Inferior parietal cortex (tissue), 1 donor: ENCODE data around the gene PALLD.

ENCODE experiments used
- DNase-seq: peaks from one replicate; pipeline ENCODE4 v3.0.0-alpha.2; 2016; ENCODE audit errors: extremely low spot score

The PALLD gene

DNA sequence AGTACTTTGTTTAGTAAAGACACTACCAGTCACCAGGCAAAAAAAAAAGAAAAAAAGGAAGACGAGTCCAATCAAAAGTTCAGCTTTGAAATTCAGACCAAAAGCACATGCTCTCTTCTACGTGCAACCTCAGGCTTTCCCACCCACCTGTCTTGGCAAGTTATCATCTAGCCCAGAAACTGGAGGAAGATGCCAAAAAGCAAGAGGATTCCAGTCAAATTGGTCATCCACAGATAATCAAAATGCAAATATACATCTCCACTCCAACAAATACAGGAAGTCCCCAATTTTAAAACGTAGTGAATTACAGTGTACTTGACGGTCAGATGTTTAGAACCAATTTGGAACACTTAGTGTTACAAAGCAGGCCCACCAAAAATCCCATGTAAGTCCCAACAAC, 96.5 kb downstream of the PALLD start:
- DNase-seq: no peak

DNA sequence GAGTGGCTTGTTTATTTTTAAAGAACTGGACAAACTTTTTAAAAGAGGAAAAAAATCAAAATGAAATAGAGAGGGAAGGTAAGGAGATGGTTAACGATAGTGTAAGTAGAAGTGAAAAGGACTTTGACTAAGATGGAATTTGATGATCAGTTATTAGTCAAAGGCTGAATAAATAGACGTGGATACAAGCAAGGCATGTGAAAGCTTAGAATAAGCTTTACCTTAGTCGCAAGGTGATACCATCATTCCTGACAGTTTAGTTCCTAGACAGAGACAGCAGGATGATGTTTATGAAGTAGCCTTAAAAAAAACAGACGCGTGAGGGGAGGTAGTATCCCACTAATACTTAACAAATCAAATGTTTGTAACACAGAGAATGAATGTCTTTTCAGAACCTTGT, 97.3 kb downstream of the PALLD start:
- no peak for DNase-seq

DNA sequence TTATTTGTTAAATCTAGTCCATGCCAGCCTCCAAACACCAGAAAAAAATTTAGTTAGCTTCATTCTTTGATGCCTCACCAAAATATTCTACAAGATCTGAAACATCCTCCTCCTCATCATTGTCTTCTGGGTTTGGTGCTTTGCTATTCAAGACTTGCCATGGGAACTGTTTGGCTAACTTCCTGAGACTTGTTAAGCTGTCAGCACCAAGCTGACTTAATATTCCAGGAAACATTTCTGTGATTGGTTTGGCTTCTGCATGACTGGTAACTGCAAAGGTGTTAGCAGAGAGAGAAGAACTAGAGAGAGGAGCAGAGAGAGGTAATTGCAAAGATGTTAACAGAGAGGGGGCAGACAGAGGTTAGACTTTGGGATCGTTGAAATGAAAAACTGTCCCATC, 101.3 kb downstream of the PALLD start:
- no peak for DNase-seq

DNA sequence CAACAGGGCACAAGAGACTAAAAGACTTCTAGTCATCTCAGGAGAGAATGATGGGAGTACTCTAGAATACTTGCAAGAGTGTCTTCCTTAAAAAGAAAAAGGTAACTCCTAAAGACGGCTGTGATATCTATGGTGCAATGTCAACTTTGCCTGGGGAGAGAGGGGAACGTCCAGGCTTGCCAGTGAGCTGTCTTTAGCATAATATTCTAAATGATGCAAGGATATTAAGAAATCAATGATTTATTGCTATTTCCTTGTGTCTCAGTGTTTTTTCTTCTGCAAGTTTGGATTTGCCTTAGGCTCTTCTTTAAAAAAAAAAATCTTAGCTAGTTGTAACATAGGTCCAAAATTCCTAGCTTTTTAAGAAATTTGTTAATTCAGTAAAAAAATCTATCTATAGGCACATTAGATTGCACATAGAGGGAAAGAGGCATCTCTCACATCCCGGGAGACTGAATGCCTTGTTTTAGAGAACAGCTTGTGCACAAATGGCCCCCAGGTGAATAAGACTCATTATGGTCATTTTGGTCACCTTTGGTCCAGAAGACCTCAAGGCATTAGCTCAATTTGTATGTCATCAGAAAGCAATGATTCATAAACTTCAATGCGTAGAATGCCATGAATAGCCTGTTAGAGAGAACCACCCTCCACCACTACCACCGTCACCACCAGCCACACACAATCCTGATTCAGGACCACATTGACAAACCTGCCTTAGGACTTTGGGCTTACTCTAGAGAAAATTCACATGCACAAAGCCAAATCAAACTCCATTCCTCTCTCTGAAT, 104.1 kb downstream of the PALLD start:
- DNase-seq: no peak

DNA sequence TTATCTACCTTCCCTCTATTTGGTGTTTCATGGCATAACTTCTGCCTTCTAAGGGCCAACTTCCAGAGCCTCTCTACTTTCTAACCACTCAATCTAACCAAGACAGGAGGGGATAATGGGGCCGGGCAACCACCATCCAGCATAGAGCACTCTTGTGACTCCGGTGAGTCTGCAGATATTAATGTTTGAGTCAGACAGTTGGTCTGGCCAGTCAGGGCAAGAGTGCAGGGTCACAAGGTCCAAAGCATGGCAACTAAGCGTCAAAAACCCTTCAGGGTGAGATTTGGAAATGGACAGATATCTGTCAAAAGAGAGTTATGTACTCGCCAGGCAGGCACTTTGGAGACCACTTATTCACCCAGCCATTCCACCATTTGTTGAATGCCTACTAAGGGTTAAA, 105.0 kb downstream of the PALLD start:
- no peak for DNase-seq

DNA sequence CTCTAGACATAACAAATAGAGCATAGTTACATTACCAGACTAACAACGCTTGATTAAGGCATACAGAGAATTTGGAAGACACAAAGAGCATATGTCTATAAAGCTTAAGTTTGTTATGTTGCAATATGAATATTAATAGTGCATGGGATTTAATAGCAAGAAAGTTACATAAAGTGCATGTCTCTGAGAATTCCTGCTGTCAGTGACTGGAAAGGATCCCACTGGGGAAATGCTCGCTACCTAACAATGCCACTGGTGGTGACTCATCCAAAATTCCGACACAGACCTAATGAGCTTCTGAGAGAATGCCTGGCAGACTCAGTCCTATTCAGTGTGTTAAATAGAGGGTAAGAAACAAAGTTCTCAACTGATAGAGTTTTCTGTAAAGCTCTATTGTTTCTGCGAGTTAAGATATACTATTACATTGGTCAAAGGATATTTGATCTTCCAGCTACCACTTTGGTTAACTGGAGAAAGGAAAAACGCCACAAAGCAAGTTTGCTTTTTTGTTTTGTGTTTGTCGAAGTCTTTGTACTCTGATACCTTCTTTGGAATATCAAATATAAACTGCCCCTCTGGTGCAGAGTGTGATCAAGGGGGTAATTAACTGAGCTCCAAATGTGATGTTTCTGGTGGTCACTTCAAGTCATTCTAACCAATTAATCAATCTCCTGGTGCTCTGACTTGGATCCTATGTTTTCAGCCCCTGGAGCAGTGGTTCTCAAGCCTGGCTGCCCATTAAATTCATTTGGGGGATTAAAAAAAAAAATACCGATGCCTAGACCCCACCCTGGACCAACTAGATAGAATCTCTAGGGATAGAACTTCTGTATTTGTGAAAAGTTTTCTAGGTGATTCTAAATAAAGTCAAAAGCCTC, 107.9 kb downstream of the PALLD start:
- no peak for DNase-seq

DNA sequence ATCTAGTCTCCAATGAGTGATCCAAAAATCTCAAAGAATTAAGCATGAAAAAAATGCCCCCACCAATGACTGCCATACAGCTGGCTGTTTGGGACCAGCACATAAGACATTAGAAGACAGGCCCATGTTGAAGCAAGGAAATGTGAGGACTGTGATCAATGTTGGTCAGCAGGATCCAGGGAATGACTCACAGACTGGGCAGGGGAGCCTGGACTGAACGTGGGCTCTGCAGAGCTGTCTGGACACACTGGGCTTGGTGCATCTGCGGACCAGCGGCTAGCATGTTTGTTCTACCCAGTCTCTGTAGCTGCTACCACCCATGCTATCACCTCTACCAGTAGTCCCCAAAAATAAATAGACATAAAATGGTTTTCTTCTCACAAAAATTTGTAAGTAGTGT, 108.6 kb downstream of the PALLD start:
- DNase-seq: no peak

DNA sequence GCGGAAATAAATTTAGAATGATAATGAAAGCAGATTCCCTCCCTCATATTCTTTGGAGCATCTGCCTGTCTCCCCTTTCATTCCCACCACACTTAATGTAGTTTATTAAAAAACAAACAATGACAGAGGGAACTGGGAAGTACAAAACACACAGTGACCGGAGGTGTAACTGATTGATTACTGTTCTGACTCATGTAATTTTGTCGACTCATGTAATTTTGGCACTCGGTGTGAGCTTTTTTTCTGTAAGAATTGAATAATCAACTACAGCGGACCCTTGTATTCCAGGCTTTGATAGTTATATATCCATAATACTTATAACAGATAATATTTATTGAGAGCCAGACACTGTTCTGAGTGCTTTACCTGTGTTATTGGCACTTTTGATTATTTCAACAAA, 110.4 kb downstream of the PALLD start:
- DNase-seq: no peak

DNA sequence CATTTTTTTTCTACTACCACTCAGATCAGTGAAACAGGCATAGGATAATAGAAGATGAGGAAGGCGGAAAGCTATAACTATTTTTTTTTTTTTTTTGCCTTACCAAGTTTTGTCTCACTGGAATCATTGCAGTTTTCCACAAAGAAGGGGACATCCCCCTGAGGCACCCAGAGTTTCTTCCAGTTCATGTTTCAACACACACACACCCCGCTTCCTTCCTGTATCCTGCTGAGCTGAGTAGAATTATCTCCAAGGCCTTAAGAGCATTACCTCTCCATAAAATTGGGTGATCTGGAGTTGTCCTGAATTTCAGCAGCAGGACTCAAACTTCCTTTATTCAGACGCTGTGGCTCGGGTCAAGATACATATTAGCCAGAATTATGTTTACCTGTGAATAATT, 111.9 kb downstream of the PALLD start:
- no peak for DNase-seq

DNA sequence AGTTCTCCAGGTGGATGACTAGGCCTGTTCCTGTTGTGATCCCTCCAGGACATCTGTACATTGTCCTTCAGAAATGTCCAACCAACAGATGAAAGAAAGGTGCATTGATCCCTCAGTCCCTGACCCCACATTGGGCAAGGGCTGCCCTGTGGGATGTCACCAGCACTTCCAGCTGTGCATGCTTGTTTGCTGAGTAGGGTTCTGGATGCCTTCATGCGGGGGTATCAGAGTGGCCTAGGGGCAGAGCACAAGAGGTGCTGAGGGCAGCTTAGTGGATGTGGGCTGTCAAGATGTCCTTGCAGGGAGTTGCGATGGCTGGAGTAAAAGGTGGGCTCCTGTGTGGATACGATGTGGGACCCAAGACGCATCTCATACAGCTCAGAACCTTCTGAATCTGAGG, 112.5 kb downstream of the PALLD start:
- no peak for DNase-seq

DNA sequence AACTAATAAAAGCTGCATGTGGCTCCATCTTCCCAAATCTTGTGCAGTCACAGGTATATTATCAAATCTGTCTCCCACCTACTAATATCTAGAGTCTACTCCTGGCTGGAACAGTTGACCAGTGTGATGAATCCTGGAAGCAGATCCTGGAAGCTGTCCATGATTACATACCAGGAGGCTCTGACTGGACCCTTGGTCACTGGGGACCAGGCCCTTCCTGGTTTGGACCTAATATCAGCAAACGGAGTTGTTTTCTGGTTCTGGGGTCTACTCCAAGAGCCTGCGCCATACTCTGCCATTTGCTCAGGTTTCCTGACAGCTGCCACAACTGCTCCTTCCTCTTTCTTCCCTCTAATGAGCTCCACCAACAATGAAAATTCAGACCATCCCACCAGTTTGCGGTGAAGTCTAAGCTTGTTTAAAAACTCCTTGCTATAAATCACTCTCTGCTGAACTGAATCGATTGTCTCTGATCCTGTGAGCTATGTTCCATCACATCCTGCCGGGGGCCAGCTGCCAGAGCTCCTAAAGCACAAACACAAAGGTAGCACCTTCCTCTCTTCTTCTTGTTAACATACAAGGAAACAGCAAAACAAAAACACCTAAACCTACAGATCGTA, 114.2 kb downstream of the PALLD start:
- no peak for DNase-seq

DNA sequence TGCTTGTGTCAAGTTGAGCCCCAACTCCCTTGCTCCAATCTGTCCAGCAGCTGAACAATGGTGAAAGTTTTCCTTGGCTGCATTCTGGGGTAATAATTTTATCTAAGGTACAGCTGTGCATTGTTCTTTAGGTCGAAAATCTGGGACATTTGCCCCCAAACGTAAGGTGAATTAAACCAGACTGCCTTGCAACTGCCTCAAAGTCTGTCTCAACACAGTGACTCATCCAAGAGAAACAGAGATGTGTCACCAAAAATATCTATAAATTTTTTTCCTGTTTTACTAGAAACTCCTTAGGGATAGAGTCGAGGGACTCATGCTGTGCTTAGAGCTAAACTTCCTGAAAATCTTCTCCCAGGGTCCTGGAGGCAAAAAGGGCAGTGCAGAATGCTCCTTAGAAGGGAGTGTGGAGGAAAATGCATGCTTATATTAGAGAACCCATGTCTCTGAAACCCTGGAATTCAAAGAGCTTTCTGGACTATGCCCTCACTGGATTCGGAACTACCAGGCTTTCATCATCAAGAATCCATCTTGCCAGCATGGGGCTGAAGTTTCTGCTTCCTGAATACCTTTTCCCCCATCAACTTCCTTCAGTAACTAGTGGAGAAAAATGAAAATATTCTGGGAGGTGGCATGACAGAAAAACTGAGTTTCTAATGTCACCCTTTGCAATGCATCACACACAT, 115.7 kb downstream of the PALLD start:
- no peak for DNase-seq

DNA sequence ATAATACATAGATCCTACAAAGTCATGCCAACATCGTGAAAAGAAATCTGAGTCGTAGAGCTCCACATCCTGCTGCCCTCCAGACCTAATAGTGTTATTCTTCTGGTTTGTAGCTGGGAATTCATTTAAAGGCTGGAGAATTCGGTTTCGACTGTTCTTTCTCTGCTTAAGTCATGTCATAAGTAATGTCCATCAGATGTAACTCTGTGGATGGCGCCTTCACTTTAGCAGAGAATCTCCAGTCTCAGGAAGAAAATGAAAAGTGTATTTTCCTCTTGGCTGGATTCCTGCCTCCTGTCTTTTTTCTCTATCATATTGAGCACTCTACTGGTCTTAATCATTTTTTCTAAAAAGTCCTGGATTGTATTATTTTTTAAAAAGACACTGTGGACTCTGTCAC, 117.0 kb downstream of the PALLD start:
- DNase-seq: no peak

DNA sequence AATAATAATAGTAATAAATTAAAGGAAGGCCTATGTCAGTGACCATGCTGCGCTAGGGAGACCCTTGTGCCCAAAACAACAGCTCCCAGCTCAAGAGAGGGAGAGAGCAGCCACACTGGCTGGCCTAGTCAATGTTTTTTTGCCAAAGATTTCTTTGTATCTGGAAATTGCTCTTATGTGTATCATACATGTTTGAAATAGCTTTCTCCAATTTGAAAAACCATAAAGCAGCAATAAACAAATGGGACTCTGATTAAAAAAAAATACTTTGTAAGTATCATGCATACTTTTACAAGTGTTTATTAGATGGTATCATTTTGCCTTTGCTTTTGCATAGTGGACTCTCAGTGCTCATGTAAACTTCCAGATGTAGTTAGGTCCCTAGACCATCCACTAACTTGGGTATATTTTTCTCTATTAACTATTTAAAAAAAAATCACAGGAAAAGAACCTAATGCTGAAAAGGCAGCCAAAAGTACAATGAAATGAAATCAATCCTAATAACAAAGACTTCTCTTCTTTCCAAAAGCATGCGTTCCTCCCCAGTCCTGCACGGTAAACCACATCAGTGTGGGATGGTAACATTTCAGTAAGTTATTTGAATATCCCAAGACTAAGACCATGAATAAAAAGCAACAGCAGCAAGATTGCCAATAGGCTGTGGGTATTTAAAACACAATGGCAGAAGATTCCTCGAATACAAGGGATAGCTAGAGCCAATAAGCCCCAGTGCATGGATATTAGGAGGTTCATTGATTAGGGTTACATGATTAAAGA, 117.6 kb downstream of the PALLD start:
- DNase-seq: no peak

DNA sequence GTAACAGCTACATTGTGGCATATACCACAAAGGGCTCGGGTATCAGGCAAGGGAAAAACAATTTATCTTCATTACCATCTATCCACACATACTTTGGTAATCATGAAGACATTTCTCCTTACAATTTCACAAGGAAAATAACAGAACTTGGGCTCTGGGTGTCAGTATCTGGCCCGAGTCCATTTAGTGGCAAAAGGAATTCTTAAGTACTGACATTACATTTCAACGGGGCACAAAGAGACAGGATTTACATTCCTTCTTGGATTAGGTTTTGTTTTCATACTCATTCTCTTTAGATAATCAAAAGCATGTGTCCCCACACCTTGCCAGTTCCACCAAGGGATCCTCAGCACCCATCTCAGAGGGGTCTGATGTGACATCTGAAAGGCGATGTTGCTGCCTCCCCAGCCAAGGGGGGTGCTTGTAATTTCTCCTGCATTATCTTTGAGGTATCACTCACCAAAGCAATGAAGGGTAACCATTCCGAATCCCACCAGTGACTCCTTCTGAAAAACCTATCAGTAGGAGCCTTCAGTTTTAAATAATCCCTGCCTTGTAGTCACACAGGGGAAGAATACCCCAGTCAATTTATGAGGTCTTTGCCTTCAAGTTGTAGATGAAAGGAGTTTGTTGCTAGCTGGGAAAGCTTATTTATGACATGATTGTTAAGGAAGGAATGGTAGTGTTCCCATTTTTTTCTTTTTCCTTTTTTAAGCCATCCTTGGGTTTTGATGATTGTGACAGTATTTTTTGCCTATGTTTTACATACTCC, 118.6 kb downstream of the PALLD start:
- DNase-seq: no peak

DNA sequence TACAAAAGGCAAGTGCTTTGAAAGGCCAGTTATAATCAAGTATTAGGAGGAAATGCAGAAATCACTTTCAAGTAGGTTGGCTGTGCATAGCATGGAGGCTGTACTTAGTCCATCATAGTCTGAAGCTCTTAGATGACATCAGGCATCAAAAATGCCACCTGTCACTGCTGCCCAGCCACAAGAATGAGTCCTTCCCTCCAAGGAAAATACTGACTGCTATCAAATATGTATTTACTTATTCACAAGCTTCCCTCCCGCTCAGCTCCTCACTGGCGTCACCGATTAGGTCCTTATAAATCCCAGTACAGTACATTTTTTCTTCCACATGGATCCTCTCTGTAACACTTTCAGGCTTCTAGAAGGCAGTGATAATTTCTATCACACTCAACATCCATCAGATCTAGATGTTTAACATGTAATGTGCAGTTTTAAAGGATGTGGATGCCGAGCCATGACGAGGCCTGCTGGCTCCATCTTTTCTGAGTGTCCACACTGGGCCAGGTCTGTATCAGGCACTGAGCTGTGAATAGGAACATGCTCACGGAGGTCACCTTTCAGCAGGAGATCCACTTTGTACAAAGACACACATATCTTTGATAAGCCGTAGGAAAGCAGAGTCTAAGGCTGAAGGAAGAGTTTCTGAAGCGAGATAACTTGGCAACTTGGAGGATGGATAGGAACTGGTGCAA, 121.9 kb downstream of the PALLD start:
- DNase-seq: no peak

DNA sequence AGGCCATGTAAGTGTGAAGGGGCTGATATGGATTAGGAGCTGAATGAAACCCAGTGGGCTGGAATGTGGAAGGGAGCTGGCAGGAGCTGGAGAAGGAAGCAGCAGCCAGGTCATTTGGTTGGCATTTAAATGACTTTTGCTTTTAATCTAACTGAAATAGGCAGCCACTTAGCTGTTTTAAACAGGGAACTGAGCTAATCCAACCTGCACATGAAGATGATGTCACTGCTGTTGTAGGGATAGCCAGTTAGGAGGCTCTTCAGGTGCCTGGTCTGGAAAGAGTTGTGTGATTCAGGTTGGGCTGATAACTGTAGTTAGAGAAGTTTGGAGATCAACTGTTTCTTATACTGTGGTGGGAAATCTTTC, 122.4 kb downstream of the PALLD start:
- DNase-seq: no peak

DNA sequence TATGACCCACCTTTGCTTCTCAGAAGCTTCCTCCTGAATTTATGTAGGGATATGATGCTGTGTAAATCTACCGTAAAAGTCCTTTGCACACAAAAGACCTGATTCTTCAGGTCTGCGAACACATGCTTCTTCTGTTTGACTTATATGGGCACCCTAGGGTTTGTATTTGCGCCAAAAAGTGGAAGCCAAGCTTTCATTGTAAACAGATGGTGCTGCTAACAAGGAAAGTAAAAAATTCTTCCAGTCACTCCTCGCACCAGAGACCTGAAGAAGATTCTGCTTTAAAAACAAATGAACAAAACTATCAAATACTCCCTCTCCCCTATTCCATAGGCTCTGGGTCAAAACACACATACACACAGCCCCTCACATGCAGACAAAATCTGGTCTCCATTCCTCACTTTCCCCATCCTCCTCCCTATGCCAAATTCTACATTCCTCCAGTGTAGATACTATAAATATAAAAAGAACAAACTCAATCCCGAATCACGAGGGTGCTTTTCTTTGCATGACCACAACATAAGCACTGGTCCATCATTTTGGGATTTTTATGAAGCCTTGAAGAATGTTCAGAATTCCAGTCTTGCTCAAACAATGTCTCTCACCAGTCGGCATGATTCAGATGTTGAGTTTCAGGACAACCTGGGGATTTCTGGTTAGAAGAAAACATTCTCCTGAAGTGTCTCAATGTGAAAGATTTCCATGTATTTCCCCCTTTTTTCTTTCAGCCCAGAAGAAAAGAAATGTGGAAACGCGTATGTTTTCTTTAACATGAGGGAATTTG, 125.1 kb downstream of the PALLD start:
- DNase-seq: no peak

DNA sequence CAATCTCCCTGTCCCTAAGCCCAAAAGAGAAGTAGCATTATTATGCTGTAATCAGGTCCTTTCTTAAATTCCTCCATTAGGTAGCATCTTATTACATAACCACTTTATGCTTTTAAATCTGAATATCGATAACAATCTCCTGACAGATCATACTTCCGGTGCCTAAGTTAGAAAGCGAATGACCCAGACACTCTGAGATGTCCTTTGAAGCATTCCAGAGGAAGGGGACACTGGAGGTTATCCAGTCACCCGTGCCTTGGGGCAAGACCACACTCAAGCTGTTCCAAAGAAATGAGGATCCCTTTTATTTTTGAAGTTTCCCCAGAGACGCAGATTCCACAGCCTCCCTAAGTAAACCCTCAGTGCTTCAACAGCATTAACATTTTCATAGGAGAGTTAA, 125.7 kb downstream of the PALLD start:
- DNase-seq: no peak
